HAP-1 (cell line): ENCODE results near the gene NCK2.

Source experiments
- DNase-seq, 2 experiments: peaks; one replicate each; pipeline ENCODE4 v3.0.0-alpha.2; 2016 to 2020; ENCODE audit warnings: low spot score in 2 of 2
- H3K27me3 ChIP-seq: fragments of 250-450 bp; sonication (Bioruptor Pico); 2 replicates; pipeline ENCODE4 v1.5.1; 2020; ENCODE audit warnings: low read depth, mild to moderate bottlenecking, moderate library complexity
- H3K36me3 ChIP-seq: fragments of 250-450 bp; sonication (Bioruptor Pico); replicated peaks from 2 replicates; pipeline ENCODE4 v1.5.1; 2020; ENCODE audit warnings: mild to moderate bottlenecking
- H3K4me1 ChIP-seq: fragments of 250-450 bp; sonication (Bioruptor Pico); 2 replicates; pipeline ENCODE4 v1.5.1; 2020; ENCODE audit warnings: mild to moderate bottlenecking
- H3K4me3 ChIP-seq: fragments of 250-450 bp; sonication (Bioruptor Pico); 2 replicates; pipeline ENCODE4 v1.5.1; 2020; ENCODE audit warnings: mild to moderate bottlenecking, moderate library complexity
- H3K9me3 ChIP-seq: fragments of 250-450 bp; sonication (Bioruptor Pico); 2 replicates; pipeline ENCODE4 v1.5.1; 2020; ENCODE audit warnings: mild to moderate bottlenecking, moderate library complexity
- in situ Hi-C: fragments of 300-500 bp; cut with MboI; formaldehyde crosslinking; loops from 3 replicates; pipeline ENCODE4 v1.14.3; 2020; ENCODE audit warnings: low sequenced_read_pairs, inconsistent platforms, mixed read lengths

The NCK2 gene

DNA sequence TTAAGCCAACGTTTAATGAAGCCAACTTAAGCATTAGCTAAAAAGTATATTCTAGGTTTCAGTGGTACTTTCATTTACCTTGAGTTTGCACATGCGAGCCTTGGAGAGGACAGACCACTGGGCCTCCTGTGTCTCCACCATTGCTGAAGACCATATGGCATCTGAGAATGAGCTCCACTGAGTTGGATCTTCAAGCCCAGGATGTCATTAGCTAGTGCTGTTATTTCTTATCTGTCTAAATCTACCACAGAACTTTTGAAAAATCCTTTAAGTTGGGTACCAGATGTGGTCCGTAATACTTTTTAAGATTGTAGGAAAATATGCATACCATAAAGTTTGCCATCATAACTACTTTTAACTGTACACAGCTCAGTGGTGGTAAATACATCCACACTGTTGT lies 161.8 kb downstream of the NCK2 start:
- DNase-seq: no peak
- in situ Hi-C loops: no loop called here
- Histone ChIP-seq H3K9me3 (peaks cover 2% of the 10 kb centered on the region; the same call in 1 of the 2 replicates), H3K4me1 (no peaks in the 10 kb centered on the region), H3K27me3 (no peaks in the 10 kb centered on the region), H3K4me3 (no peak overlapping the region), H3K36me3 (no peaks in the 10 kb centered on the region)

DNA sequence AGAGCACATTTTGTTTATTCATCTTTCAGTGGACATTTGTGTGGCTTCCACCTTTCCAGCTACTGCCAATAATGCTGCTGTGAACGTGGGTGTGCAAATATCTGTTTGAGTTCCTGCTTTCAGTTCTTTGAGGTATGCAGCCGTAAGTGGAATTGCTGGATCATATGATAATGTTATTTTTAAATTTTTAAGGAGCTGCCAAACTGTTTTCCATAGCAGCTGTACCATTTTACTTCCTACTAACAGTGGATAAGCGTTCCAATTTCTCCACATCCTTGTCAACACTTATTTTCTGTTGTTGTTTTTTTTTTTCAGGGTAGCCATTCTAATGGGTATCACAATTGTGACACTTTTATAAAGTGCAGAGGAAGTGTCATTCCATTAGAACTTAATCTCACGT lies 162.5 kb downstream of the NCK2 start:
- in situ Hi-C loops: no loop called here

DNA sequence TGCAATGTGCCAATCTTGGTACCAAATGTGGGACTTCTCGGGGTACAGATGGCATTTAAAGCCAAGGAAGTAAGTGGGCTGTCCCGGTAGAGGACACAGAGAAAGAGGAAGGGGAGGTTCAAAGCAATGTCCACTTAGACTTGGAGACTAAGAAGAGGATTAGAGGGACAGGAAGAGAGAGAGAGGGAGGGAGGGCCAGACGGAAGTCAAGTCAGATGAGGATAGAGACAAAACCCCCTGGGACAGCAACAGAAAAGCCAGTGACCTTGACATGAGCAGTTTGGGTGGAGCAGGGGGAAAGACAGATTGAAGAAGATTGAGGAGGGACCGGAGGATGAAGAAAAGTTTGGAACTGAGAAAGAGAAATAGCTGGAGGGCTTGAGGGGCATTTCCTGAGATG lies 164.5 kb downstream of the NCK2 start:
- Histone ChIP-seq H3K4me1 (no peaks in the 10 kb centered on the region), H3K4me3 (no peak overlapping the region), H3K36me3 (no peaks in the 10 kb centered on the region), H3K27me3 (no peaks in the 10 kb centered on the region), H3K9me3 (peaks cover 3% of the 10 kb centered on the region; the same call in 1 of the 2 replicates)
- in situ Hi-C loops: no loop called here
- no peak for DNase-seq

More for the DNA sequence above, 162.5 kb downstream of the NCK2 start:
- no peaks in the 10 kb centered on the region for H3K36me3 ChIP-seq
- H3K27me3 ChIP-seq: no peaks in the 10 kb centered on the region
- H3K4me3 ChIP-seq: no peak overlapping the region
- peaks cover 3% of the 10 kb centered on the region; the same call in 1 of the 2 replicates for H3K9me3 ChIP-seq
- H3K4me1 ChIP-seq: no peaks in the 10 kb centered on the region
- no peak for DNase-seq

DNA sequence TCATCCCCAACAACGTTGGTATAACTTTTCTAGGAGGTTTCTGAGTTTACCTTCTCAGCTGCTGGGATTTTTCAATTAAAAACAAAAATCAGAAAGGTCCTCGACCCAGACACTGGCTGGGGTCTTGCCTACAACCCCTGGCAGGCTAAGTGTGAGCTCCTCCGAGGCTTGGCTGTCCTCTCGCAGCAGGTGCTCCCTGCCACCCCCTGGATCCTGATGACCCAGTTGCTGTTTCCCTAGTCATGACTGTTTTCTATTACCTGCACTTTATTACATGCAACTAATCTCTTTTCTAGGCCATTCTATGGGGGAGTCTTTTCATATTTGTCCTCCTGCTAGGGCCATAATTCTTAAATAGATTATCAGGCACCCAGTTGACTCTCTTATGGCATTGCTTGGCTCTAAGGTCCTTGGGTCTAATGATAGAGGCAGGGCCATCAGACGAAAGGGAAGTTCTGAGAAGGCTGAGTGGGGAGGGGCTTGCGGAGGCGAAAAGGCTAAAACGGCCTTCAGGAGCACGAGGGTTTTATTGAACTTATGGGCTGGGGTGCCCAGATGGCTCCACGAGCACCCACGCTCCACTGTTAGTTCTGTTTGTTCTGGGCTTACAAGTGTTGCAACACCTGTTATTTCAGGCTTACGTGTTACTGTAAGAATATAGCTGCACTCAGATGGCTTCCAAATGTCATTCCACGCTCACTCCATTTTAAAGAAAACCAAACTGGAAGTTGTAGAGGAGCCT lies 166.0 kb downstream of the NCK2 start:
- H3K27me3 ChIP-seq: no peaks in the 10 kb centered on the region
- H3K36me3 ChIP-seq: no peaks in the 10 kb centered on the region
- no peaks in the 10 kb centered on the region for H3K4me1 ChIP-seq
- no peak overlapping the region for H3K4me3 ChIP-seq
- H3K9me3 ChIP-seq: peaks cover 10% of the 10 kb centered on the region
- in situ Hi-C loops: no loop called here
- DNase-seq: no peak

DNA sequence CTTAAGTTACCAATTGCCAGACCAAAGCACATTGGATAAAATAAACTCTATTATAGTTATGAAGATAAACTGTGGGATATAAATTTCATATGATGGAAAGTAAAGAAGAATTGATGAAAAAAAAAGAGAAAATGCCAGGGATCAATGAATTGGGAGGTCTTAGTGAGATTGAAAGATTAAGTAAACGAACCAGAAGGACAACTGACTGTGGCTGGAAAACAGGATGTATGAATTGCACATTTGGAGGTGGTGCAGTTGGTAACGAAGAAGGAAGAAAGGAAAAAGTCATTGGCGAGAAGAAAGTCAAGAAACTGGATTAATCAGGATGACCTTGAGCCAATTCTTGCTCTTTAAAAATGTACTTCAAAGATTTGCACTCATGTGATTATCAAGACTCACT lies 166.7 kb downstream of the NCK2 start:
- in situ Hi-C loops: no loop called here
- no peak overlapping the region for H3K4me3 ChIP-seq
- H3K27me3 ChIP-seq: no peaks in the 10 kb centered on the region
- peaks cover 10% of the 10 kb centered on the region for H3K9me3 ChIP-seq
- no peaks in the 10 kb centered on the region for H3K36me3 ChIP-seq
- H3K4me1 ChIP-seq: no peaks in the 10 kb centered on the region
- no peak for DNase-seq

DNA sequence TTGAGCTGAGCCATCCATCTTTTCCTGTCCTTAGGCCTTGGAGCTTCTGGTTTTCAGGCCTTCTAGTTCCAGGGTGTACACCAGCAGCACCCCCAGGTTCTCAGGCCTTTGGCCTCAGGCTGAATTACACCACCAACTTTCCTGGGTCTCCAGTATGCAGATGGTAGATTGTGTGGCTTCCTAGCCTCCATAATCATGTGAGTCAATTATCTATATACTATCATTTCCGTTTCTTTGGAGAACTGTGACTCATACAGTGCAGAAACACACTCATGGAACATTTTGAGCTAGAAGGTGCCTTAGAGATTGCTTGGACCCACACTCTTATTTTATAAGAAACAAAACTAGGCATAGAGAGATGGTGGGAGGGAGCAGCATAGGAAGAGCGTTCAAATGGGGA lies 167.4 kb downstream of the NCK2 start:
- Histone ChIP-seq H3K4me3 (no peak overlapping the region), H3K36me3 (no peaks in the 10 kb centered on the region), H3K27me3 (no peaks in the 10 kb centered on the region), H3K9me3 (peaks cover 10% of the 10 kb centered on the region), H3K4me1 (no peaks in the 10 kb centered on the region)
- no peak for DNase-seq
- in situ Hi-C loops: no loop called here

DNA sequence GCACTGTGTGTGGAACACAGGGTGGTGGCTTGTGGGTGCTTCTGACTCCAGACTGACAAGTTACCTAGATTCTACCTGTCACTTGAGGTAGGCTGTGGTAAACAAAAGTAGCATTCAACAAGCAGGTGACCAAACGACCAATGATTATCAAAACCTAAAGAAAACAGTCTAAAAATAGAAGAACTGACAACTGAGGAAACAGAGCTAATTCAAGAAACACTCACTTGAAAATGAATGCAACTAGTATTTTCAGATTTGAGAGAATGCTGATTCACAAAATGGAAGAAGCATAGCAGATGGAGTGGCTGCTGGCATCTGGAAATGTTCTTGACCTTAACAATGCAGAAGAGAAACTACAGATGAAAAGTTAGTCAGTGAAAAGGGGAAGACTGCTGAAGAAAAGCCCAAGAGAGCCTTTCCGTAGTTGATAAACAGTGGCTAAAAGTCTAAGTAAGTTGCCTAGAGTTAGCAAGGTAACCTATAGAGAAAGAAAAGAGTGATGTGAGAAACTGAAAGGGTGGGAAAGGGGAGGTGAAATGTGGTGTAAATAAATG lies 170.4 kb downstream of the NCK2 start:
- in situ Hi-C loops: no loop called here
- Histone ChIP-seq H3K4me1 (no peaks in the 10 kb centered on the region), H3K36me3 (no peaks in the 10 kb centered on the region), H3K9me3 (peaks cover 10% of the 10 kb centered on the region), H3K27me3 (no peaks in the 10 kb centered on the region), H3K4me3 (no peak overlapping the region)
- DNase-seq: no peak

DNA sequence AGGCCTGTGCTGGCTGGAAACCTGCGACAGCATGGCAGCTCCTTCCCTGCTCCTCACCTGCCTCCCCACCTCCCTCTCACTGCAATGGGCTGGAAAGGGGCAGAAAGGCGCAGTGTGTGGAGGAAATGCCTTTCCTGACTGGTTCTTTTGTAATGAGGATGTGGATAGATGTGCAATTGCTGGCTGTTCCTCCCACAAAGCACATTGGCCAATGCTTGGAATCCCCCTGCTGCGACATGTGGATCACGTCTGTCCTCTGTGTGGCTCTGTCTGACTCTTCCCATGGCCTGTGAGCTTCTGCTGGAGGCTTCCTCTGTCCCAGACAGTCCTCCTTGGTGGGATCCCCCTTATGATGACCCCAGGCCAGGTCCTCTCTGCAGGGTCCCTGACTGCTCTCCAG lies 172.5 kb downstream of the NCK2 start:
- no peaks in the 10 kb centered on the region for H3K36me3 ChIP-seq
- H3K27me3 ChIP-seq: no peaks in the 10 kb centered on the region
- H3K4me1 ChIP-seq: no peaks in the 10 kb centered on the region
- in situ Hi-C loops: no loop called here
- no peak overlapping the region for H3K4me3 ChIP-seq
- H3K9me3 ChIP-seq: peaks cover 6% of the 10 kb centered on the region; the same call in 1 of the 2 replicates
- DNase-seq: no peak

DNA sequence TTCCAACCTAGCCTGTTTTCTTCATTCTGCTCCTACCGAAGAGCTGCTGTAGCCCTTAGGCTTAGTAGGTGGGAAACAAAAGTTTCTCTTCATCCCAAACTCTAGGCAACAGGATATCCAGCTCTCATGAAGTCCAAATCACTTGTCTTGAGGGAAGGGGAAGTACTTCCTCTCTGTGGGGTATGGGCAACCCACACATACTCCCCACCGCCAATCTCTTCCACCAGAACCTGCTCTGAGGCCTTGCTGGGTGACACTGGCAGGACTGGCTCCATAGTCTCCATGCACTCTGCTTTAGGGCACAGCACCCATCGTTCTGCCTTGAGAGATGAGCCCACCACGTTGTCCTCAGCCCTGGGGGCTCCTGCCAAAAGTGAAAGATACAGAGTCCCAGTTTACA lies 173.0 kb downstream of the NCK2 start:
- H3K9me3 ChIP-seq: peaks cover 6% of the 10 kb centered on the region; the same call in 1 of the 2 replicates
- H3K36me3 ChIP-seq: no peaks in the 10 kb centered on the region
- in situ Hi-C loops: no loop called here
- no peak for DNase-seq
- no peak overlapping the region for H3K4me3 ChIP-seq
- no peaks in the 10 kb centered on the region for H3K4me1 ChIP-seq
- no peaks in the 10 kb centered on the region for H3K27me3 ChIP-seq

DNA sequence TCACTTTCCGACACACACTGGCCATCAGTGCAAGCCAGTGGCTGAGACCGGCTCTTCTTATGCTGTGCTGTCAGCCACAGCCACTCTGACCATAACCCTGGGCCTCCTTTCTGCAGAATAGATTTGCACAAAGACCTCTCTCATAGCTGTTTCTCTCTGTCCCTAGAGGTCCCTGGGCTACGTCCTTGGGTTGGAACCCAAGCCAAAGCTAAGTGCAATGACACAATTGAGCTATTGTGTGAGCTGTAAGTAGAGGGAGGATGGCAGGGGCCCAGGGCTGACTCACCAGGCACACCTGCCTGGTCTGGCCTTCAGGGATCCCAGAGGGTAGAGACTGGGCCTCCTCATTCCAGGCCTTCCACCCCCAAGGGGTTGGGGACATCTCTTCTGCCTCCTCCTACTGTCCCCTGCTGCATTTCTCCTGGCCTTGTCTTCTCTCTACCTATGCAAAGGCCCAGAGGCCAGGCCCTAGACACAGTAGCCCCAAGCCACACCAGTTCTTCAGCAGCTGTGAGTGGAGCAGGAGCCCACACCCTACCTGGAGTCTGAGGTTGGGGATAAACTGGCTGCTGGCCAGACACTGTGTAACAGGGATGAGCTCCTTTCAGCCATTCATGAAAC lies 174.6 kb downstream of the NCK2 start:
- H3K4me3 ChIP-seq: no peak overlapping the region
- in situ Hi-C loops: no loop called here

DNA sequence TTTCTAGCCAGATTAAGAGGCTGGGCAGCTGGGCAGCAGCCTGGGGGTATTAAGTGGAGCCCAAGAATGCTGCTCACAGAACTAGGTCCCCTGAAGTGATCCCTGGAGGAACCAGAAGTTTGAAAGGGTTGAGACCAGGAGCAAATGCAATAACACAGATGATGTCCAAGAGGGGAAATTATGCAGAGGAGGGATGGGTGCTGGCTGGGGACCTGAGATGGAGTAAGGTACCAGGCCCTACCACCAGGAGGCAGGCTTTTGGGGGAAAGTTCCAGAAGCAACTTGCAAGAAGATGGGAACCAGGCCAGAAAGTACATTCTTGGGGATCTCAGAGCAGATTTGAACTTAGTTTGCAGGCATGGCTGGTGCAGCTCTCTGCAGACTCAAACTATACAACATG lies 175.1 kb downstream of the NCK2 start:
- Histone ChIP-seq H3K4me3 (no peak overlapping the region), H3K27me3 (no peaks in the 10 kb centered on the region), H3K9me3 (peaks cover 6% of the 10 kb centered on the region; the same call in 1 of the 2 replicates), H3K36me3 (no peaks in the 10 kb centered on the region), H3K4me1 (no peaks in the 10 kb centered on the region)
- DNase-seq: peak in 1 of 2 experiments; percentile 60
- in situ Hi-C loops: no loop called here

More for the DNA sequence above, 174.6 kb downstream of the NCK2 start:
- no peak for DNase-seq
- H3K27me3 ChIP-seq: no peaks in the 10 kb centered on the region
- peaks cover 6% of the 10 kb centered on the region; the same call in 1 of the 2 replicates for H3K9me3 ChIP-seq
- no peaks in the 10 kb centered on the region for H3K4me1 ChIP-seq
- no peaks in the 10 kb centered on the region for H3K36me3 ChIP-seq

DNA sequence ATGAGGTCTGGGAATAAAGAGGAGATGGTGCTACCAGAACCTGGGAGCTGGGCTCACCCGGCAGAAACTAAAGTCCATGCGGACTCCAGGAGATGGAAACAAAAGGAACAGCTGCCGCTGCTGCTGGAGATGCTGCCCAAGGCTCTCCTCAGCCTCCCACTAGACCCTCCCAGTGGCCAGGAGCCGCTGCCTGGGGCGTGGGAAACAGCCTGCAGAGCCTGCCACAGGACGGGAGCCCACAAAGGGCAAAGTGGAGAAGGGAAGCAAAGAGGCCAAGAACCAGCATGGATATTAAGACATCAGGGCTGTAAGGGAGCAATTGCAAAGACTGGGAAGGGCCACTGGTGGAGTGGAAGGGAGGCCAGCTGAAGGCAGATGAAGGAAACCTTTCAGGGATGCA lies 179.6 kb downstream of the NCK2 start:
- Histone ChIP-seq H3K4me3 (no peak overlapping the region), H3K4me1 (no peaks in the 10 kb centered on the region), H3K36me3 (no peaks in the 10 kb centered on the region), H3K27me3 (no peaks in the 10 kb centered on the region), H3K9me3 (no peaks in the 10 kb centered on the region)
- in situ Hi-C loops: no loop called here
- DNase-seq: no peak

DNA sequence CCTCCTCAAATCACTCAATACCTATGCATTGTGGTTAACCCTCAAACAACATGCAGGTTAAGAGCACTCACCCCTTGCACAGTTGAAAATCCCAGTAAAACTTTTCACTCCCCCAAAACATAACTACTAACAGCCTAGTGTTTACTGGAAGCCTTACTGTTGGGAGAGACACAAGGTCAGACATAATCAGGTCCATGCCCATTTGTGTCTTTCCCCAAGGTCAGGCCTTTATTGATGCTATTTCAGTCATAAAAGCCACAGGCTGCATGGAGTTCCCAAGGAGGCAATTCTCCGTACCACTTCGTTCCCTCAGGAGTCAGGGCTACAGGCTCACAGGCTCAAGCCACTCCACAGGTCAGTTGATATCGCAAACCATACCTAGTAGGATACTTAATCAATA lies 180.2 kb downstream of the NCK2 start:
- no peaks in the 10 kb centered on the region for H3K36me3 ChIP-seq
- in situ Hi-C loops: no loop called here
- H3K4me1 ChIP-seq: no peaks in the 10 kb centered on the region
- H3K27me3 ChIP-seq: no peaks in the 10 kb centered on the region
- DNase-seq: no peak
- no peaks in the 10 kb centered on the region for H3K9me3 ChIP-seq
- no peak overlapping the region for H3K4me3 ChIP-seq

DNA sequence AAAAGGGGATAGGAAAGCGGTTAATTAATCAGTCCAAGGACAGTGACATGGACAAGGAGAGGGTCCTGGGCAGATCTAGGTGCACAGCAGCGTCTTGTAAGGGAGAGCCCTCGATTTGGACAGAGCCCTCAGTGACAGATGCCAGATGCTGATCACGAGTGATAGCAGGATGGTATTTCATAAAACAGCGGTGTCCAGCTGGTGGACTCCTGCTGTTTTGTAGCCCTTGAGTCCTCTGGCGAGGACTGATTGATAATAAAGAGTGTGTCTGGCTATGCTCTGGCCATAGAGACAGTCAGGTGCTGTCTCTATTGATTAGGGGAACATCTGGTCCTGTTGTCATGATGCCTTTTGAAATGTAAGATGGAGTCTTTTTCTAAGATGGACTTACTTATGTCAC lies 180.7 kb downstream of the NCK2 start:
- Histone ChIP-seq H3K9me3 (no peaks in the 10 kb centered on the region), H3K27me3 (no peaks in the 10 kb centered on the region), H3K4me3 (no peak overlapping the region), H3K36me3 (no peaks in the 10 kb centered on the region), H3K4me1 (no peaks in the 10 kb centered on the region)
- in situ Hi-C loops: no loop called here
- DNase-seq: no peak
